A549 (cell line): ENCODE data around the gene PATJ. TPM values are rescaled to one million over a fixed set of nuclear protein-coding genes. Genes with fewer than 3 reads are reported as not detected.

Source experiments
- ATAC-seq, 2 experiments: fragments of 200-7000 bp in 1 of 2; fragments of >200 bp in 1 of 2; cut with Nextera tagmentation in 1 of 2; cut with Tn5 transposase in 1 of 2; 3 replicates each; pipeline versions ENCODE4 v1.8.0 to v1.9.1; 2018 to 2020; ENCODE audit warnings: mild to moderate bottlenecking in 1 of 2, moderate library complexity in 1 of 2
- CTCF ChIA-PET: fragments of 300-600 bp; sonication (Branson Sonifier 250); formaldehyde crosslinking; extraction: SDS; loops from one replicate; lab custom pipeline; 2021; ENCODE audit warnings: antibody characterized with exemption, inconsistent platforms; lab: Yijun Ruan, JAX
- POLR2A ChIA-PET: fragments of 350-600 bp; formaldehyde crosslinking; extraction: SDS; loops from one replicate; lab custom pipeline; 2021; ENCODE audit warnings: antibody characterized with exemption, inconsistent platforms; lab: Yijun Ruan, JAX
- DNase-seq, 2 experiments: peaks; one replicate each; pipeline versions ENCODE4 v3.0.0 to v3.0.0-alpha.2; 2011 to 2016; ENCODE audit warnings: low read depth in 1 of 2, low spot score in 1 of 2
- FAIRE-seq: peaks from 2 replicates; lab custom pipeline; 2011; peaks lifted over from hg19 to GRCh38; lab: Jason Lieb, UNC
- H3K27ac ChIP-seq, 2 experiments: fragments of >200 bp; sonication (Bioruptor Twin); formaldehyde crosslinking; 3 replicates each; pipeline ENCODE4 v1.5.1; 2016 to 2017
- H3K4me1 ChIP-seq: fragments of >200 bp; sonication (Bioruptor Twin); formaldehyde crosslinking; 3 replicates; pipeline ENCODE4 v1.6.1; 2016
- H3K4me2 ChIP-seq: fragments of >200 bp; sonication (Bioruptor Twin); formaldehyde crosslinking; 3 replicates; pipeline ENCODE4 v1.6.1; 2016
- H3K4me3 ChIP-seq: fragments of >200 bp; sonication (Bioruptor Twin); formaldehyde crosslinking; 3 replicates; pipeline ENCODE4 v1.5.1; 2016
- H3K9me3 ChIP-seq: fragments of >200 bp; sonication (Bioruptor Twin); formaldehyde crosslinking; 3 replicates; pipeline ENCODE4 v1.6.1; 2016
- ATOH8 ChIP-seq: fragments of 250-450 bp; sonication (Bioruptor Pico); IDR thresholded peaks from 2 replicates; pipeline ENCODE4 v1.5.0; 2020; ENCODE audit warnings: low read depth, mild to moderate bottlenecking, moderate library complexity
- CBX2 ChIP-seq: fragments of 200-600 bp; sonication (generic); IDR thresholded peaks from 2 replicates; pipeline ENCODE4 v1.6.1; 2016; ENCODE audit warnings: low read depth, mild to moderate bottlenecking, borderline replicate concordance
- CBX8 ChIP-seq: fragments of 200-600 bp; sonication (generic); IDR thresholded peaks from 2 replicates; pipeline ENCODE4 v1.6.1; 2016
- CHD2 ChIP-seq: fragments of 150-350 bp; IDR thresholded peaks from 2 replicates; pipeline ENCODE4 v1.6.1; 2014; ENCODE audit warnings: low read length; ENCODE audit not compliant: partially characterized antibody
- CTCF ChIP-seq: fragments of >200 bp; sonication (Bioruptor Twin); formaldehyde crosslinking; IDR thresholded peaks from 3 replicates; pipeline ENCODE4 v1.5.1; 2016
- EHF ChIP-seq: fragments of 250-450 bp; sonication (Bioruptor Pico); IDR thresholded peaks from 2 replicates; pipeline ENCODE4 v1.5.0; 2020; ENCODE audit warnings: mild to moderate bottlenecking
- ESRRA ChIP-seq: fragments of 150-350 bp; IDR thresholded peaks from 2 replicates; pipeline ENCODE4 v1.6.1; 2014; ENCODE audit warnings: mild to moderate bottlenecking, low read length, borderline replicate concordance
- FOSL2 ChIP-seq, 2 experiments: fragments of 450-650 bp in 1 of 2; fragments of >200 bp in 1 of 2; sonication (Bioruptor Twin) in 1 of 2; formaldehyde crosslinking; IDR thresholded peaks; 2 replicates each; pipeline versions ENCODE4 v1.5.0 to v1.6.1; 2016 to 2020; ENCODE audit warnings: mild to moderate bottlenecking in 1 of 2, moderate library complexity in 1 of 2
- HEYL ChIP-seq: fragments of 250-450 bp; sonication (Bioruptor Pico); IDR thresholded peaks from 2 replicates; pipeline ENCODE4 v1.8.0; 2021; ENCODE audit warnings: mild to moderate bottlenecking, moderate library complexity
- HOXB13 ChIP-seq: fragments of 250-450 bp; sonication (Bioruptor Pico); IDR thresholded peaks from 2 replicates; pipeline ENCODE4 v1.5.0; 2020; ENCODE audit warnings: low read depth, mild to moderate bottlenecking, moderate library complexity
- HOXB5 ChIP-seq: fragments of 250-450 bp; sonication (Bioruptor Pico); IDR thresholded peaks from 2 replicates; pipeline ENCODE4 v1.5.0; 2020; ENCODE audit warnings: mild to moderate bottlenecking, moderate library complexity
- JUNB ChIP-seq: fragments of >200 bp; sonication (Bioruptor Twin); formaldehyde crosslinking; IDR thresholded peaks from 2 replicates; pipeline ENCODE4 v1.6.1; 2016
- MAFK ChIP-seq: fragments of 450-650 bp; IDR thresholded peaks from 2 replicates; pipeline ENCODE4 v1.6.1; 2014; ENCODE audit not compliant: partially characterized antibody
- MYC ChIP-seq: IDR thresholded peaks from 2 replicates; pipeline ENCODE4 v1.6.1; 2012; ENCODE audit warnings: mild to moderate bottlenecking, inconsistent platforms, low read length, improper control_type of control experiment, borderline replicate concordance
- NR3C1 ChIP-seq: fragments of >200 bp; sonication (Bioruptor Twin); formaldehyde crosslinking; IDR thresholded peaks from 3 replicates; pipeline ENCODE4 v1.6.1; 2017
- POLR2AphosphoS2 ChIP-seq: conservative IDR thresholded peaks from 2 replicates; pipeline ENCODE4 v1.6.1; 2012; ENCODE audit warnings: low read length, improper control_type of control experiment, inconsistent platforms
- RAD21 ChIP-seq, 2 experiments: fragments of >200 bp in 1 of 2; sonication (Bioruptor Twin) in 1 of 2; formaldehyde crosslinking in 1 of 2; IDR thresholded peaks in 1 of 2; conservative IDR thresholded peaks in 1 of 2; 2 replicates in 1 of 2; 3 replicates in 1 of 2; pipeline ENCODE4 v1.6.1; 2012 to 2018; ENCODE audit warnings: inconsistent platforms in 1 of 2
- RARB ChIP-seq: fragments of 250-450 bp; sonication (Bioruptor Pico); IDR thresholded peaks from 2 replicates; pipeline ENCODE4 v1.8.0; 2021; ENCODE audit warnings: mild to moderate bottlenecking, moderate library complexity
- SREBF2 ChIP-seq: fragments of 450-650 bp; IDR thresholded peaks from 2 replicates; pipeline ENCODE4 v1.6.1; 2014; ENCODE audit warnings: mild to moderate bottlenecking, moderate library complexity
- TFCP2L1 ChIP-seq: fragments of 250-450 bp; sonication (Bioruptor Pico); IDR thresholded peaks from 2 replicates; pipeline ENCODE4 v1.5.0; 2021; ENCODE audit warnings: mild to moderate bottlenecking
- USF2 ChIP-seq: fragments of 450-650 bp; IDR thresholded peaks from 2 replicates; pipeline ENCODE4 v1.6.1; 2014; ENCODE audit warnings: antibody characterized with exemption
- ZC3H11A ChIP-seq: fragments of 450-650 bp; IDR thresholded peaks from 2 replicates; pipeline ENCODE4 v1.6.1; 2014; ENCODE audit warnings: antibody characterized with exemption, mild to moderate bottlenecking
- WGBS: methylation state at CpG from one replicate; pipeline ENCODE4 v1.1.6; 2017; ENCODE audit errors: missing lambda C conversion rate; 5-methylcytosine and 5-hydroxymethylcytosine counted together
- polyA plus RNA-seq, 4 experiments: library from polyadenylated mRNA; depleted of rRNA in 3 of 4; stranded (reverse); fragments of >200 nt; fragmentation: RNase III in 1 of 4; extraction: RNeasy Plus Mini Kit Qiagen cat#74134 plus additional on column Dnase treatment in 1 of 4; gene quantifications; 2 replicates in 3 of 4; 3 replicates in 1 of 4; pipeline ENCODE4 v1.2.3, GENCODE V29; 2011 to 2017

Gene PATJ
- polyA plus RNA-seq, 2 of the 4 experiments (the other 2 are of a cell fraction): 6.0 to 14.7 TPM

- WGBS: 93% methylated on average over 4 of the region's 4 CpGs
- Histone ChIP-seq H3K4me1 (peaks cover 10% of the 10 kb centered on the region), H3K27ac (no peak overlapping the region), H3K9me3 (no peaks in the 10 kb centered on the region), H3K4me2 (no peak overlapping the region), H3K4me3 (no peak overlapping the region)
- TF ChIP-seq ZC3H11A (no peak), HOXB5 (no peak), ESRRA (no peak), CBX2 (no peak), TFCP2L1 (no peak), RARB (CRISPR knock-in tag) (no peak), POLR2AphosphoS2 (no peak), NR3C1 (no peak), HEYL (CRISPR knock-in tag) (no peak), CTCF (no peak), CHD2 (no peak), MAFK (no peak), HOXB13 (CRISPR knock-in tag) (no peak), ATOH8 (CRISPR knock-in tag) (no peak), EHF (CRISPR knock-in tag) (no peak), CBX8 (no peak), FOSL2 (IDR thresholded peaks at IDR 0.05) (no peak), FOSL2 (CRISPR knock-in tag; IDR thresholded peaks at IDR 0.05) (no peak), SREBF2 (no peak), USF2 (no peak), MYC (no peak)
- ChIA-PET POLR2A (interaction anchor here (0.6 kb wide), 1 partner anchor 308 kb away, joined by 3 read pairs; no protein-coding TSS in a partner anchor), CTCF (interaction anchor here (0.9 to 2.4 kb wide), 2 partner anchors 10 to 11 kb away, joined by 3 to 12 read pairs; no protein-coding TSS in a partner anchor)
- ATAC-seq: no peak
- no peak for DNase-seq
- no peak for FAIRE-seq
Measured at GRCh38 chr1:61842036-61842435, 99.8 kb downstream of the PATJ start.

GRCh38 chr1:61842863-61843514 is 100.7 kb downstream of the PATJ start:
- Histone ChIP-seq H3K27ac (no peak overlapping the region), H3K4me1 (peaks cover 10% of the 10 kb centered on the region), H3K4me3 (no peak overlapping the region), H3K4me2 (no peak overlapping the region), H3K9me3 (no peaks in the 10 kb centered on the region)
- ChIA-PET CTCF (interaction anchor here (0.9 to 2.4 kb wide), 3 partner anchors 9 to 390 kb away, joined by 3 to 12 read pairs (median 3); no protein-coding TSS in a partner anchor), POLR2A (no interaction called here)
- DNase-seq: peak in 1 of 2 experiments; percentile 2
- FAIRE-seq: no peak
- 92% methylated on average over 2 of the region's 2 CpGs for WGBS
- TF ChIP-seq JUNB: no peak
- TF ChIP-seq RAD21 (conservative IDR thresholded peaks at IDR 0.05 in 1 of 2, IDR thresholded peaks at IDR 0.05 in 1 of 2): peak in 1 of 2 experiments; percentile 5; a peak in 1 of 5 replicates
- TF ChIP-seq, all 56 proteins: peak for 1
- ATAC-seq: peak in 1 of 2 experiments; percentile 32; a peak in 1 of 6 replicates
